HG03196 (cell line): ENCODE data around the gene DIS3L.
"Not testable (repeated sequence)": the region's sequence is repeated elsewhere in the genome, so short reads cannot be mapped to it uniquely, and the experiment has no call there.

Source experiments
- ATAC-seq: cut with Tn5 transposase; IDR thresholded peaks from one replicate; pipeline ENCODE4 v1.9.1; 2021; ENCODE audit not compliant: unreplicated experiment

Gene DIS3L

DNA sequence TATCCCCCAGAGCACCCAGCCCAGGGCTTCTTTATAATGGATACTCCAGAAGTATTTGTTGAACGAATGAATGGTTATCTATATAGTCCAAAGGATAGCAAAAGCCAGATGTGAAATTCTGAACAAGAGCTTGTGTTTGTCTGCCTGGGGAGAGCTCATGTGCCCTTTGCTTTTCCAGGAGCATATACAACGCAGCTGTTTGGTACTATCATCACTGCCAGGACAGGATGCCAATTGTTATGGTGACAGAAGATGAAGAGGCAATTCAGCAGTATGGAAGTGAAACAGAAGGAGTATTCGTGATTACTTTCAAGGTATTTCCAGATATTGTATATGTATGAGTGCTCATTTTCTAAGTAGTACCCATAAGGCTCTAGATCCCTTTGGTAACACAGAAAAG is 15.2 kb downstream of the DIS3L start:
- ATAC-seq: no peak

DNA sequence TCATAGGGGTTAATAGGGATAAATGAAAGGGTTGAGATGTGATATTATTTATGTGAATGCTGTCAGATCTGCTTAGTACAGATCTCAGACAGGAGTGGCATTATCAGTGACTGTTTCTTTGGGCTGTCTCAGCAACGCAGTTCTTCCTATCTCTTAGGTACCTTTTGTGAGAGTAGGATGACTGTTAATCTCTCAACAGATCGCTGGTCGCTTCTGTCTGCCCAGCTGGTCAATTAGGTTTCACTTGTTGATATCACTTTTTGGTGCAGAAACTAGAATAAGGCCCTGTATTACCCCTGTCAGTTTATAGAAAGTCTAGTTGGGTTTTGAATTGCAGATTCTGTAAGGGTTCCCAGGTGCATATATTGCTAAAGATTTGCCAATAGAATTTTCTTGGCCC is 16.5 kb downstream of the DIS3L start:
- ATAC-seq: no peak

DNA sequence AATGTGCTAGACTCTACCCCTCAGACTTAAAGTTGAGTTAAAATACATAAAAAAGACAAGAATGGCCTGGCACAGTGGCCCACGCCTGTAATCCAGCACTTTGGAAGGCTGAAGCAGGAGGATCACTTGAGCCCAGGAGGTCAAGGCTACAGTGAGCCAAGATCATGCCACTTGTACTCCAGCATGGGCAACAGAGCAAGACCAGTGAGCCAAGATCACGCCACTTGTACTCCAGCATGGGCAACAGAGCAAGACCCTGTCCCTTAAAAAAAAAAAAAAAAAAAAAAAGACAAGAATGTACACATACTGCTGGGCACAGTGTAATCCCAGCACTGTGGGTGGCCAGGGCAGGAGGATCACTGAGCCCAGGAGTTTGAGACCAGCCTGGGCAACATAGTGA is 17.4 kb downstream of the DIS3L start:
- no peak for ATAC-seq

DNA sequence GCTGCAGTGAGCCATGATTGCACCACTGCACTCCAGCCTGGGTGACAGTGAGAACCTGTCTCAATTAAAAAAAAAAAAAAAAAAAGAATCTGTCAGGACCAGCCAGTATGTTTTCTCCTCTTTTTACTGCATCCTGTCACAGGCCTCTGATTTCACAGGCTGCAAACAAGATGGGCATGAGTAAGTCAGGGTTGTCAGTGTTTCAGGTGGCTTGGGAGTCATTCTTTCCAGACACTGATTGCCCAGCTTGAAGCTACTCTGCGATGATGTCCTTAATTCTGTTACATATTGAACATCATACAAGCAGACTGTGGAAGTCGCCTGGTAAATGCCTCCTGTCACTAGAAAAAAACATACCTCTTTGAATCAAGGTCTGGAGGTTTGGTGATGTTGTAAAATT is 18.8 kb downstream of the DIS3L start:
- no peak for ATAC-seq

DNA sequence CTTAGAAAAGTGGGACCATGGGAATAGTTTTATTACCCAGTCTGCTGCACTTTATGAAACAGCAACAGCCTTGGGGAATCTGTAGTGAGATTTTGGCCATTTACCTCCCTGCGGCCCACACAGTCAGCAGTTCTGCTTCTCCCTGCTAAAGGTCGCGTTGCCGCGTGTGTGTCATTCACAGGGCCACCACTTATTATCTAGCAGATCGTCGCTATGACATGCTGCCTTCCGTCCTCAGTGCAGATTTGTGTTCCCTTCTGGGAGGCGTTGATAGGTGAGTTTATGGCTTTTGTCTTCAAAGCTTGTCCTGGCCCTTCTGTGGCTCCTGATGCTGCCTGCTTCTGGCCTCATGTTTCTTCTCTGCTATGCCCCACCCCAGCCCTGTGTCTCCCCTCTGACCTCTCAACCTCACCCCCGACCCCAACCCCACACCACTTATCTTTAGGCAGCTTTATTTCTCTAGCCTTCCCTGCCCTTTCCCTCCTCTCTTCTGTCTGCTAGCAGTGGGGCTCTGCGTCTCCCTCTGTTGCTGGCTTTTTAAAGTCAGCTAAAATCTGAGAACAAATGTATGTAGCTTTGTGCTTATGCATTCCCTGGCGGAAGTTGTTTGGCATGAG is 30.1 kb downstream of the DIS3L start:
- no peak for ATAC-seq

DNA sequence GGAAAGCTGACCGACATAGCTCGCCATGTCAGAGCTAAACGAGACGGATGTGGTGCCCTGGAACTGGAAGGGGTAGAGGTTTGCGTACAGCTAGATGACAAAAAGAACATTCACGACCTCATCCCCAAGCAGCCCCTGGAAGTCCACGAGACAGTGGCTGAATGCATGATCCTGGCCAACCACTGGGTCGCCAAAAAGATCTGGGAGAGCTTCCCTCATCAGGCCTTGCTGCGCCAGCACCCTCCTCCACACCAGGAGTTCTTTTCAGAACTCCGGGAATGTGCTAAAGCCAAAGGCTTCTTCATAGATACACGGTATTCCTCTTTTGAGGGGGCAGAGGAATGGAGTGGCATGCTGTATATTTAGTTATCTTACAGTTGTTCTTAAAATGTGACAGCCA is 32.7 kb downstream of the DIS3L start:
- ATAC-seq: no peak

DNA sequence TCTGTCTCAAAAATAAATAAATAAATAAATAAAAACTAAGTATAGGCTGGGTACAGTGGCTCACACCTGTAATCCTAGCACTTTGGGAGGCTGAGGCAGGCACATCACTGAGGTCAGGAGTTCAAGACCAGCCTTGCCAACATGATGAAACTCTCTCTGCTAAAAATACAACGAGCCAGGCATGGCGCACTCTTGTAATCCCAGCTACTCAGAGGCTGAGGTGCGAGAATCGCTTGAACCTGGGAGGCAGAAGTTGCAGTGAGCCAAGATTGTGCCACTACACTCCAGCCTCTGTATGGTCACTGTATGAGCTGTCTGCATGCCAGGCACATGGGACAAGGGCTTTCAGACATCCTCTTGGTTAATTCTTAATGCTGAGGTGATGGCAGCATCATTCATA is 34.4 kb downstream of the DIS3L start:
- ATAC-seq: no peak

DNA sequence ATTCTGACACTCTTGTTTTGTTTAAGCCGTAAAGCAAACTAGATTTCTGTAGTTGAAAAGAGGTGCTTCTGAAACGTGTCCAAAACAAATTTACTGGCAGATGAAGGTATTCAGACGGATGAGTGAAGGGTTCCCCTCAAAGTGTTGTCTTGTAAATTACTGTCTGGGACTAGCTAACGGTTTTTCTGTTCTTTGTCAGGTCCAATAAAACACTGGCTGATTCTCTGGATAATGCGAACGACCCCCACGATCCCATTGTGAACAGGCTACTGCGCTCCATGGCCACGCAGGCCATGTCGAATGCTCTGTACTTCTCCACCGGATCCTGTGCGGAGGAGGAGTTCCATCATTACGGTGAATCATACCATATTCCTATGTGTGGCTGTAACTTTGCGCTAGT is 35.4 kb downstream of the DIS3L start:
- no peak for ATAC-seq

DNA sequence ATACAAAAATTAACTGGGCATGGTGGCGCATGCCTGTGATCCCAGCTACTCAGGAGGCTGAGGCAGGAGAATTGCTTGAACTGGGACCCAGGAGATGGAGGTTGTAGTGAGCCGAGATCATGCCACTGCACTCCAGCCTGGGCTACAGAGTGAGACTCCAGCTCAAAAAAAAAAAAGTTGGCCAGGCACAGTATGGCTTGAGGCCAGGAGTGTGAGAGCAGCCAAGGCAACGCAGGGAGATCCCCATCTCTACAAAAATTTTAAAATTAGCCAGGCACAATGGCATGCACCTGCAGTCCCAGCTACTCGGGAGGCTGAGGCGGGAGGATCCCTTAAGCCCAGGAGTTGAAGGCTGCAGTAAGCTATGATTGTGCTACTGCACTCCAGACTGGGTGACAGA is 55.2 kb downstream of the DIS3L start:
- not testable (repeated sequence) for ATAC-seq

DNA sequence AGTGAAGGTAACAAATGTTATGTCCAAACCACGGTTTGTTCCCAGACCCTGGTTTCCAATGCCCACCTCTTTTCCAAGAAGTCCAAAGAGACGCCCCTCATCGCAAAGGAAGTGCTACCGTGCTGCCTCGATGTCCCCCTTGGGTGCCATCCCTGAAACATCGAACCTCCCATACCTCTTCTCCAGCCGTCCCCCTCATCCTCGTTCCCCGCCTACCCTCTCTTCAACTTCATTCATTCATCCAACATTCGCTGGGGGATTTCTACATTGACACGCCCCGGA is 62.6 kb downstream of the DIS3L start:
- no peak for ATAC-seq

DNA sequence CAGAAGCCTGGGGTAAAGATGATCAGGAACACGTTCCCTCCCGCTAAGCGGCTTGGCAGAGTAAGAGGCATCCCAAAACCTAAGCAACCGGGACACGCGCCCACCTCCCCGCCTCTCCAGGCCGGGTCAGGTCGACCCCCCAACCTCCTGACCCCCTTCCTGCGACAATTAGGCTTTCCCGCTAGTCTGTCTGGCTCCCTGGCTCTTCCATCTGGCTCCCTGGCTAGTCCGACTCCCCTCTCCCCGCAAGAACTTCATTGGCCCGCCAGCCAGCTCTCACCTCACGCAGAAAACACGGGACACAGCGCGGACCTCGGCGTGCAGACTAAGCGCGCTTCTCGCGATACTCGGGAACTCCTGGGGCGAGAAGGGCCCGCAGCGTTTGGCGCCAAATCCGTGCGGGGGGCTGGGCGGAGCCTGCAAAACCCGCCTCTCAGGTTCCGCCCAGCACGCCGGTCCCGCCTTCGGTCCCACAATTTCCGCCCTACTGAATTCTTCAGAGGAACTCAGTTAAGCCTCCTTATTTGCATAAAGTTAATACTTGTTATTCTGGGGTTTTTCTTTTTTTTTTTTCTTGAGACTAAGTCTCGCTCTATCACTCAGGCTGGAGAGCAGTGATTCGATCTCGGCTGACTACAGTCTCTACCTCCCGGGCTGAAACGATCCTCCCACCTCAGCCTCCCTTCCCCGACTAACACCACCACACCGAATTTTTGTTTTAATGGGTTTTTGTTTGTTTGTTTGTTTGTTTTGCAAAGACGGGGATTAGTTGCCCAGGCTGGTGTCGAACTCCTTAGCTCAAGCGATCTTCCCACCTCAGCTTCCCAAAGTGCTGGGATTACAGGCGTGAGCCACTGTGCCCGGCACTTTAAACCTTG is 63.2 kb downstream of the DIS3L start, which contains the start of gene TIPIN:
Gene TIPIN, minus strand, starts transcription at position 327 of the 878 bp plus-strand sequence. CDS start 3,738 bp downstream, outside the sequence.
- peak; percentile 95 for ATAC-seq

DNA sequence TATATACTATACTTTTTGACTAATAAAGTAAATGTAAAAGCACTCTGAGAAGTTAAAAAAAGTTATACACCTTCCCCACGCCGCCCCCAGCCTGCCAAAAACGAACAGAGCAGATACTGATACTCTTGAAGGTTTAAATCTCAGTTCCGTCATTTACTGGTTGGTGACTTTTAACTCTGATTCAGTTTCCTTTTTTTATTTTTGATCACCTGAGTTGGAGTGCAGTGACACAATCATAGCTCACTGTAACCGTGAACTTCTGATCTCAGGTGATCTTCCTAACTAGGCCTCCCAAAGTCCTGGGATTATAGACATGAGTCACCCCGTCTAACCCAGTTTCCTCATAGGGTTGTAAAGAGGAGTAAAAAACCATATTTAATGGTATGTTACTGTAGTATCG is 66.4 kb downstream of the DIS3L start:
- no peak for ATAC-seq

DNA sequence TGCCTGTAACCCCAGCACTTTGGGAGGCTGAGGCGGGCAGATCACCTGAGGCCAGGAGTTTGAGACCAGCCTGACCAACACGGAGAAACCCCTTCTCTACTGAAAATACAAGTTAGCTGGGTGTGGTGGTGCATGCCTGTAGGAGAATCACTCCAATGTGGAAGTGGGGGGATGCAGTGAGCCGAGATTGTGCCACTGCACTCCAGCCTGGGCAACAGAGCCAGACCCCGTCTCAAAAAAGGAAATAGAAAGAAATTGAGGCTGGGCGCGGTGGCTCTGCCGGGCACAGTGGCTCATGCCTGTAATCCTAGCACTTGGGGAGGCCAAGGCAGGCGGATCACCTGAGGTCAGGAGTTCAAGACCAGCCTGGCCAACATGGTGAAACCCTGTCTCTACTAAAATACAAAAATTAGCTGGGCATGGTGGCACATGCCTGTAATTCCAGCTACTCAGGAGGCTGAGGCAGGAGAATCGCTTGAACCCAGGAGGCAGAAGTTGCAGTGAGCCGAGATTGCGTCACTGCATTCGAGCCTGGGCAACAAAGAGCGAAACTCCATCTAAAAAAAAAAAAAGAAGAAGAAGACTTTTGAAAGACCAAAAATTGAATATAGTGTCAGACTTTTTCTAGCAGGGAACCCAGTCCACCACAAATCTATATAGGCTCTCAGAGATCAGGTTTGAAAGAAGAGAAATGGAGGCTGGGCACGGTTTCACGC is 68.5 kb downstream of the DIS3L start:
- not testable (repeated sequence) for ATAC-seq

DNA sequence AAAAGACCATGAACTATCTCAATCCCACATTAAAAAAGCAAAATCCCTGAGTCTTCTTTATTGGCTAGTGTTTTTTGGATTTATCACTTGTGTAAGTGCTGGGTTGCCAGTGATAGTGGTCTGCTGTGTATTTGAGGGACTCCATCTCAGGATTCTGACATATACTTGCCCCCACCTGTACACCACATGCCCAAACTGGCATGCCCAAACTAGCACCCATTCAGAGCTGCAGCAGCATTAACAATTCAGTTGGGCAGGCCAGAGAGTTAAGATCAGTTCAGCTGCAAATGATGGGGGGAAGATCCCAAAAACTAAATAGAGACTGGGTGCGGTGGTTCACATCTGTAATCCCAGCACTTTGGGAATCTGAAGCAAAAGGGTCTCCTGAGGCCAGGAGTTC is 69.4 kb downstream of the DIS3L start:
- no peak for ATAC-seq

DNA sequence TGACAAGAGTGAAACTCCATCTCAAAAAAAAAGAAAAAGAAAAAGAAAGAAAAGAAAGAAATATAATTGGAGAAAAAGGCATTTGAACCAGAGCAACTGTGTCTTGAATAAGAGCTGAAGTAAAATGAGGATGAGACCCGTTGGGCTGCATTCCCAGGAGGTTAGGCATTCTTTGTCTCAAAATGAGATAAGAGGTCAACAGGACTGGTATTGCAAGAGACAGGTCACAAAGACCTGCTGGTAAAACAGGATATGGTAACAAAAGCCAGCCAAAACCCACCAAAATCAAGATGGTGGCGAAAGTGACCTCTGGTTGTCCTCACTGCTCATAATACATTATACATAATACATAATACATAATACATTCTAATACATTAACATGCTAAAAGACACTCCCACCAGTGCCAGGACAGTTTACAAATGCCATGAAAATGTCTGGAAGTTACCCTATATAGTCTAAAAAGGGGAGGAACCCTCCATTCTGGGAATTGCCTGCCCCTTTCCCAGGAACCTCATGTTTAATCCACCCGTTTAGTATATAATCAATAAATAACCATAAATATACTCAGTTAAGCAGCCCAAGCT is 71.7 kb downstream of the DIS3L start:
- no peak for ATAC-seq

DNA sequence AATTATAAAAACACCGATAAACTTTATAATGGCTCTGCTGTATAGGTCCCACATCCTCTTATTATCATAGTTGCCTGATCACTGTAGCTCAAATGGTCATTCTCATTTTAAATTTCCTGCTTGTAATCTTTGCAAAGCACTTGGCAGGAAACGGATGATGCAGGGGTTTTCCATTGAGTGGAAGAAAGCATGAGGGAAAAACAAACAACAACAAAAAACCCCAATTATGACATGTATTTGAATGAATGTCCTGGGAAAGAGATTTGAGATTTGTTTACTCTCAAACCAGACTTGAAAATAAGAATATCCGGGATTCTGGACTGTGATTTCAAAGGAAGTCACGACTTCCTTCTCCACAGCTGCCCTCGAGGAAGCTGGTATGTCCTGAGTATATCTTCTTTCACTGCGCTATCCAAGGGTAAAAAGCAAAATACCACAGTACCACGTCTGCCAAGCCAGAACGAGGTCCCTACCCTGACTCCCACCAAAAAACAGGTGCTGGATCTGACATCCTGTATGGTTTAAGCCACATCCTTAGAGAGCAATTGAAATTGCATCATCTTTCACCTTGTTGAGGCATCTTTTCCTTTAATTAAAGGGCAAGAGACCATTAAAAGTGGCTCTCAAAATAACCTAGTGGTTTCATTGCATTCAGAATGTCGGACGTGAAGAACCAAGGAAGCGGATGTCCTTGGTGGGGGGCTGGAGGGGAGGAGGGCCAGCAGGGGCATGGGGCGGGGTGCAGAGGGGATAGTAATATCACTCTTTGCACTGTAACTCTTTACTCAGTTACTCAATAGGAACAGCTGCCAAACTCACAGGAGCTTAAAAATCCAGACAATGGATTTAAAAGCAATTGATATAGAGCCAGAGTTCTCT is 76.6 kb downstream of the DIS3L start:
- ATAC-seq: no peak

DNA sequence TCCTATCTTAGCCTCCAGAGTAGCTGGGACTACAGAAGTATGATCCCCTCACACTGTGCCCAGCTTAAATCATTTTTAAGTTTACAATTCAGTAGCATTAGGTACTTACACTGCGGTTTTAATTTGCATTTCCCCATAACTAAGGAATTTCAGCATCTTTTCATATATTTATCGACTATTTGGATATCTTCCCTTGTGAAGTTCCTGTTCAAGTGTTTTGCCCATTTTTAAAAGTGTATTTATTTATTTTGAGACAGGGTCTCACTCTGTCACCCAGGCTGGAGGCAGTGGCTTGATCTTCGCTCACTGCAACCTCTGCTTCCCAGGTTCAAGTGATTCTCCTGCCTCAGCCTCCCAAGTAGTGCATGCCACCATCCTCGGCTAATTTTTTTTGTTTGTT is 80.8 kb downstream of the DIS3L start:
- ATAC-seq: no peak

DNA sequence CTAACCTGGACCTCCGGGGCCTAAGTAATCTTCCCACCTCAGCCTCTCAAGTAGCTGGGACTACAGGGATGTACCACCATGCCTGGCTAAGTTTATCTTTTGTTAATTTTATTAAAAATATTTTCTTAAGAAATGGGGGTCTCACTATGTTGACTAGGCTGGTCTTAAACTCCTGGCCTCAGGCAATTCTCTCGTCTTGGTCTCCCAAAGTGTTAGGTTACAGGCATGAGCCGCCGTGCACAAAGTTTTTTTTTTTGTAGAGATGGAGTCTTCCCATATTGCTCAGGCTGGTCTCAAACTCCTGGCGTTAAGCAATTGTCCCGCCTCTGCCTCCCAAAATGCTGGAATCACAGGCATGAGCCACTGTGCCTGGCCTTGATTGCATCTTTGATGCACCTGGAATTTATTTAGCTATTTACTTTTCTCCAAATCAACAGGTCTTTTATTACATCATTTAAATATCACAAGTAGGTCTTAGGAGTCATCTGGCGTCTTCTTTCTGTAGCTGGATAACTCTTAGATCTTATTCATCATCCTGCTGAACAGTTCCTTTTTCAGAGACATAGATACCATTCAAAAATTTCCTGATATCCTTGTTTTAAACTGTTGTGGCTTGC is 85.6 kb downstream of the DIS3L start:
- ATAC-seq: no peak

DNA sequence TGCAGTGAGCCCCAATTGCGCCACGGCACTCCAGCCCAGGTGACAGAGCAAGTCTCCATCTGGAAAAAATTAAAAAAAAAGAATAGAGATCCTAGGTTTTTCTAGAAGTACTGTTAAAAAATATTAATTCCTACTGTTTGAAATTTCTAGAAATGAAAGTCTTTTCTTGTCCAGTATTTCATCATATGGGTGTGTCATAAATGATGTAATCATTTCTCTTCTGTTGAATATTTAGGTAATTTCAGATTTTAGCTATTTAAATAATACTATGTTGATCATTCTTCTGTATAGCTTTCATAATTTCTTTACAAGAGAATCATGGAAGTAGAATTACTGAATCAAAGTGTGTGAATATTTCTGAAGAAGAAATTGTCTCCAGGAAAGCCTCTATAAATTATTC is 88.0 kb downstream of the DIS3L start:
- ATAC-seq: not testable (repeated sequence)
